ENCODE results near the gene NAT8L. TPM values are rescaled to one million over a fixed set of nuclear protein-coding genes. Genes with fewer than 3 reads are reported as not detected.

Gene NAT8L
- total RNA-seq, 1 experiment from 2014 or later = 9.2 TPM

DNA sequence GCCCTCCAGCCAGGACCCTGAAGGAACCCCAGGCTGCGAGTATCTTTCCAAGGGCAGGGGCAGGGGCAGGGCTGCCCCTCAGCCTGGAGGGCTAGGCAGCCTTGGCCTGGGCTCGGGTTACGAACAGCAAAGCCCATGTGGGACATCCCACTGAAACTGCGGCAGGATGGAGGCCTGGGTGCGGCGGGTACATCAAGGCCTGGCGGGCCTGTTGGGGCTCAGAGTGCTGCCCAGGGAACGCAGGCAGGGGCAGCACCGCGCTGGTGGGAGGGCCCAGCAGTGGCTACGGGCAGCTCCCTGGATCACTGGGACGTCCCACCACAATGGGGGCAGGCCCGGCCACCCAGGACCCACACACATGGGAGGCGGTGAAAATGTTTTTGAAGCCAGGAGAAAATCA lies 10.9 kb downstream of the NAT8L start:
- no peaks in the 10 kb centered on the region for H3K9me3 ChIP-seq (ENCODE audit: control insufficient read depth in 1 of 2, insufficient read depth in 1 of 2, low read depth in 1 of 2, low read length in 2 of 2)
- H3K36me3 ChIP-seq (ENCODE audit: control insufficient read depth in 1 of 2, insufficient read depth in 2 of 2, low read length in 2 of 2) = no peaks in the 10 kb centered on the region
- H3K9ac ChIP-seq (ENCODE audit: low read length) = no peak overlapping the region
- no peaks in the 10 kb centered on the region for H3K9me2 ChIP-seq (ENCODE audit: insufficient read depth)
- ATAC-seq (no peak), DNase-seq (ENCODE audit: low read depth, low spot score) (no peak)
- no peaks in the 10 kb centered on the region for H3K27me3 ChIP-seq (ENCODE audit: insufficient read depth, low read length)
- intact Hi-C loops (cut with micrococcal nuclease) = no loop called here
- peaks cover 8 to 17% of the 10 kb centered on the region in 2 experiments; a peak in 3 of 4 replicates for H3K4me1 ChIP-seq (ENCODE audit: control insufficient read depth in 1 of 2, insufficient read depth in 2 of 2, low read length in 2 of 2)
- no TSS peak for BruUV-seq (replicated peaks)
- RAD21 ChIA-PET (ENCODE audit: low non-redundant PET in 1 of 2, low total read pairs in 2 of 2, uncharacterized antibody in 2 of 2, unreplicated experiment in 2 of 2) = no interaction called here
- POLR2A ChIA-PET = no interaction called here
- H3K4me3 ChIP-seq (replicated peaks in 1 of 2; ENCODE audit: low read depth in 1 of 2, low read length in 2 of 2) = no peak overlapping the region
- no peak overlapping the region for H2AFZ ChIP-seq (ENCODE audit: low read depth, low read length, poor library complexity, severe bottlenecking)
- TF ChIP-seq ZNF274 (IDR thresholded peaks at IDR 0.05; ENCODE audit: low read depth, low read length) (no peak), SIN3A (IDR thresholded peaks at IDR 0.05; ENCODE audit: low read depth) (no peak), TCF7L2 (IDR thresholded peaks at IDR 0.05; ENCODE audit: borderline replicate concordance, extremely low read depth, insufficient read depth, insufficient read length) (no peak), EZH2 (IDR thresholded peaks at IDR 0.05) (no peak), RAD21 (IDR thresholded peaks at IDR 0.05; ENCODE audit: low read depth) (no peak), POLR2A (IDR thresholded peaks at IDR 0.05; ENCODE audit: borderline replicate concordance, extremely low read depth, insufficient read depth, insufficient read length) (no peak), CEBPB (IDR thresholded peaks at IDR 0.05; ENCODE audit: low read depth) (no peak)
- no peaks in the 10 kb centered on the region for H4K20me1 ChIP-seq (ENCODE audit: insufficient read depth)
- CTCF ChIA-PET = no interaction called here
- H3K79me2 ChIP-seq (ENCODE audit: insufficient read depth, low read length) = no peaks in the 10 kb centered on the region
- no peak overlapping the region for H3K27ac ChIP-seq (ENCODE audit: low read depth, low read length)
- no peak overlapping the region for H3K4me2 ChIP-seq (ENCODE audit: low read length)

GRCh38 chr4:2070421-2071251 lies 11.5 kb downstream of the NAT8L start:
- H3K4me3 ChIP-seq (replicated peaks in 1 of 2; ENCODE audit: low read depth in 1 of 2, low read length in 2 of 2) = no peak overlapping the region
- no peaks in the 10 kb centered on the region for H3K9me2 ChIP-seq (ENCODE audit: insufficient read depth)
- ChIA-PET CTCF (no interaction called here), POLR2A (no interaction called here), RAD21 (ENCODE audit: low non-redundant PET in 1 of 2, low total read pairs in 2 of 2, uncharacterized antibody in 2 of 2, unreplicated experiment in 2 of 2) (no interaction called here)
- no peak for DNase-seq (ENCODE audit: low read depth, low spot score)
- peaks cover 8 to 17% of the 10 kb centered on the region in 2 experiments; a peak in 3 of 4 replicates for H3K4me1 ChIP-seq (ENCODE audit: control insufficient read depth in 1 of 2, insufficient read depth in 2 of 2, low read length in 2 of 2)
- H3K36me3 ChIP-seq (ENCODE audit: control insufficient read depth in 1 of 2, insufficient read depth in 2 of 2, low read length in 2 of 2) = no peaks in the 10 kb centered on the region
- intact Hi-C loops (cut with micrococcal nuclease) = no loop called here
- peak; percentile 24; the same call in 1 of the 2 replicates for ATAC-seq
- no peaks in the 10 kb centered on the region for H3K79me2 ChIP-seq (ENCODE audit: insufficient read depth, low read length)
- H3K27ac ChIP-seq (ENCODE audit: low read depth, low read length) = no peak overlapping the region
- no peaks in the 10 kb centered on the region for H3K9me3 ChIP-seq (ENCODE audit: control insufficient read depth in 1 of 2, insufficient read depth in 1 of 2, low read depth in 1 of 2, low read length in 2 of 2)
- H3K4me2 ChIP-seq (ENCODE audit: low read length) = peak overlapping the region; percentile 37
- H3K9ac ChIP-seq (ENCODE audit: low read length) = no peak overlapping the region
- H2AFZ ChIP-seq (ENCODE audit: low read depth, low read length, poor library complexity, severe bottlenecking) = no peak overlapping the region
- BruUV-seq (replicated peaks) = no TSS peak
- H3K27me3 ChIP-seq (ENCODE audit: insufficient read depth, low read length) = no peaks in the 10 kb centered on the region
- no peaks in the 10 kb centered on the region for H4K20me1 ChIP-seq (ENCODE audit: insufficient read depth)
- TF ChIP-seq FOSL1 (IDR thresholded peaks at IDR 0.05; ENCODE audit: low read depth) = no peak
- TF ChIP-seq EGR1 (IDR thresholded peaks at IDR 0.05; ENCODE audit: low read depth) = no peak
- no peak for TF ChIP-seq EZH2phosphoT487 (IDR thresholded peaks at IDR 0.05; ENCODE audit: borderline replicate concordance)
- TF ChIP-seq ELF1 (IDR thresholded peaks at IDR 0.05; ENCODE audit: borderline replicate concordance, low read depth) = no peak
- TF ChIP-seq ZBTB33 (IDR thresholded peaks at IDR 0.05; ENCODE audit: extremely low read depth, insufficient replicate concordance, low read length) = no peak
- TF ChIP-seq, protein P1, sequence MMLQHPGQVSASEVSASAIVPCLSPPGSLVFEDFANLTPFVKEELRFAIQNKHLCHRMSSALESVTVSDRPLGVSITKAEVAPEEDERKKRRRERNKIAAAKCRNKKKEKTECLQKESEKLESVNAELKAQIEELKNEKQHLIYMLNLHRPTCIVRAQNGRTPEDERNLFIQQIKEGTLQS (IDR thresholded peaks at IDR 0.05) = no peak
- TF ChIP-seq, protein P2, sequence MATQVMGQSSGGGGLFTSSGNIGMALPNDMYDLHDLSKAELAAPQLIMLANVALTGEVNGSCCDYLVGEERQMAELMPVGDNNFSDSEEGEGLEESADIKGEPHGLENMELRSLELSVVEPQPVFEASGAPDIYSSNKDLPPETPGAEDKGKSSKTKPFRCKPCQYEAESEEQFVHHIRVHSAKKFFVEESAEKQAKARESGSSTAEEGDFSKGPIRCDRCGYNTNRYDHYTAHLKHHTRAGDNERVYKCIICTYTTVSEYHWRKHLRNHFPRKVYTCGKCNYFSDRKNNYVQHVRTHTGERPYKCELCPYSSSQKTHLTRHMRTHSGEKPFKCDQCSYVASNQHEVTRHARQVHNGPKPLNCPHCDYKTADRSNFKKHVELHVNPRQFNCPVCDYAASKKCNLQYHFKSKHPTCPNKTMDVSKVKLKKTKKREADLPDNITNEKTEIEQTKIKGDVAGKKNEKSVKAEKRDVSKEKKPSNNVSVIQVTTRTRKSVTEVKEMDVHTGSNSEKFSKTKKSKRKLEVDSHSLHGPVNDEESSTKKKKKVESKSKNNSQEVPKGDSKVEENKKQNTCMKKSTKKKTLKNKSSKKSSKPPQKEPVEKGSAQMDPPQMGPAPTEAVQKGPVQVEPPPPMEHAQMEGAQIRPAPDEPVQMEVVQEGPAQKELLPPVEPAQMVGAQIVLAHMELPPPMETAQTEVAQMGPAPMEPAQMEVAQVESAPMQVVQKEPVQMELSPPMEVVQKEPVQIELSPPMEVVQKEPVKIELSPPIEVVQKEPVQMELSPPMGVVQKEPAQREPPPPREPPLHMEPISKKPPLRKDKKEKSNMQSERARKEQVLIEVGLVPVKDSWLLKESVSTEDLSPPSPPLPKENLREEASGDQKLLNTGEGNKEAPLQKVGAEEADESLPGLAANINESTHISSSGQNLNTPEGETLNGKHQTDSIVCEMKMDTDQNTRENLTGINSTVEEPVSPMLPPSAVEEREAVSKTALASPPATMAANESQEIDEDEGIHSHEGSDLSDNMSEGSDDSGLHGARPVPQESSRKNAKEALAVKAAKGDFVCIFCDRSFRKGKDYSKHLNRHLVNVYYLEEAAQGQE (IDR thresholded peaks at IDR 0.05; ENCODE audit: low read depth) = no peak
- no peak for TF ChIP-seq POLR2AphosphoS5 (IDR thresholded peaks at IDR 0.05; ENCODE audit: low read depth, low read length)
